Spinal cord (tissue), 10 donors: Measurements from ENCODE around the gene MRPS25. TPM values are rescaled to one million over a fixed set of nuclear protein-coding genes. Genes with fewer than 3 reads are reported as not detected.

Experiments
- DNase-seq, 6 donors: peaks; one replicate each; pipeline versions ENCODE4 v3.0.0 to v3.0.0-alpha.2; 2013 to 2015; ENCODE audit warnings: low spot score in 6 of 6, low read depth in 4 of 6
- H3K27ac ChIP-seq: one replicate; pipeline ENCODE4 v1.5.1; 2013; ENCODE audit warnings: low read depth, low read length, control low read depth
- H3K27me3 ChIP-seq: one replicate; pipeline ENCODE4 v1.6.1; 2013; ENCODE audit warnings: low read length; ENCODE audit not compliant: control insufficient read depth, insufficient read depth
- H3K36me3 ChIP-seq: one replicate; pipeline ENCODE4 v1.6.1; 2013; ENCODE audit warnings: low read length; ENCODE audit not compliant: control insufficient read depth, insufficient read depth
- H3K4me1 ChIP-seq: one replicate; pipeline ENCODE4 v1.6.1; 2013; ENCODE audit warnings: low read length; ENCODE audit not compliant: control insufficient read depth, insufficient read depth
- H3K4me3 ChIP-seq: one replicate; pipeline ENCODE4 v1.5.1; 2013; ENCODE audit warnings: low read depth, low read length, control low read depth
- H3K9me3 ChIP-seq: one replicate; pipeline ENCODE4 v1.6.1; 2013; ENCODE audit warnings: low read length; ENCODE audit not compliant: control insufficient read depth, insufficient read depth
- WGBS: methylation state at CpG from one replicate; pipeline ENCODE4 v1.1.5; 2013; ENCODE audit warnings: missing lambda C conversion rate; ENCODE audit not compliant: insufficient coverage; 5-methylcytosine and 5-hydroxymethylcytosine counted together
- long read RNA-seq, 4 donors: transcript quantifications; one replicate each; lab custom pipeline, GENCODE V29; 2026
- polyA plus RNA-seq, 2 donors: library from polyadenylated mRNA; unstranded; fragments of 120-200 nt; gene quantifications; one replicate each; pipeline ENCODE4 v1.2.1, GENCODE V29; 2013; ENCODE audit not compliant: insufficient read length in 2 of 2
- total RNA-seq, 2 donors: library from RNA; depleted of rRNA in 1 of 2; stranded (reverse); fragments of 120-200 nt in 1 of 2; fragments of >200 nt in 1 of 2; gene quantifications; one replicate each; pipeline versions ENCODE4 v1.2.3 to v1.2.4, GENCODE V29; 2013 to 2014
- donor health status: healthy.

Gene MRPS25
- total RNA-seq (10 to 100 TPM; 21.1 to 39.5 TPM), polyA plus RNA-seq (10 to 100 TPM; 79.4 to 97.4 TPM)
- long read RNA-seq, donor 1, full-length matches to known transcripts = 38 of 38 reads
- long read RNA-seq, donor 1, partial matches to known transcripts = 0 of 38 reads
- long read RNA-seq, donor 1, other reads (novel, unspliced or antisense) = 0 of 38 reads
- long read RNA-seq, donor 2, full-length matches to known transcripts = 11 of 11 reads
- long read RNA-seq, donor 2, partial matches to known transcripts = 0 of 11 reads
- long read RNA-seq, donor 2, other reads (novel, unspliced or antisense) = 0 of 11 reads
- long read RNA-seq, donor 3, full-length matches to known transcripts = 11 of 11 reads
- long read RNA-seq, donor 3, partial matches to known transcripts = 0 of 11 reads
- long read RNA-seq, donor 3, other reads (novel, unspliced or antisense) = 0 of 11 reads
- long read RNA-seq, donor 4, full-length matches to known transcripts = 33 of 38 reads
- long read RNA-seq, donor 4, partial matches to known transcripts = 5 of 38 reads
- long read RNA-seq, donor 4, other reads (novel, unspliced or antisense) = 0 of 38 reads

- peak within 1 kb of the TSS; percentile 17 for H3K27ac ChIP-seq
- peak; percentile 72 to 97 (median 82) for DNase-seq
- peak within 1 kb of the TSS; percentile 92 for H3K4me3 ChIP-seq
- 0% methylated on average over 66 of the region's 69 CpGs for WGBS
- H3K4me1 ChIP-seq = peaks cover 17% of the 10 kb centered on the region
- no peaks in the 10 kb centered on the region for H3K9me3 ChIP-seq
- no peaks in the 10 kb centered on the region for H3K27me3 ChIP-seq
- peaks cover 12% of the 10 kb centered on the region for H3K36me3 ChIP-seq
Measured at GRCh38 chr3:15064835-15065549, at the start of gene MRPS25. MRPS25 (minus strand) TSS chr3:15065315; CDS start chr3:15065194, 121 bp downstream.

GRCh38 chr3:15113884-15114283 is 48.8 kb upstream of the MRPS25 start:
- Histone ChIP-seq H3K9me3 (no peaks in the 10 kb centered on the region), H3K36me3 (no peaks in the 10 kb centered on the region), H3K27me3 (peaks cover 8% of the 10 kb centered on the region), H3K4me3 (no peak overlapping the region), H3K27ac (no peak overlapping the region), H3K4me1 (peaks cover 5% of the 10 kb centered on the region)
- WGBS = 100% methylated on average over 1 of the region's 3 CpGs
- DNase-seq = no peak

- whole genome bisulfite sequencing = 49% methylated on average over 3 of the region's 6 CpGs
- Histone ChIP-seq H3K9me3 (no peaks in the 10 kb centered on the region), H3K4me1 (peaks cover under 1% of the 10 kb centered on the region), H3K4me3 (no peak overlapping the region), H3K27ac (no peak overlapping the region), H3K36me3 (no peaks in the 10 kb centered on the region), H3K27me3 (peaks cover 4% of the 10 kb centered on the region)
- DNase-seq = no peak
Measured at GRCh38 chr3:15113471-15113870, 48.4 kb upstream of the MRPS25 start.

GRCh38 chr3:15112011-15112410 is 46.9 kb upstream of the MRPS25 start:
- WGBS = 100% methylated on average over 1 of the region's 3 CpGs
- H3K9me3 ChIP-seq = no peaks in the 10 kb centered on the region
- no peaks in the 10 kb centered on the region for H3K27me3 ChIP-seq
- H3K27ac ChIP-seq = no peak overlapping the region
- no peak overlapping the region for H3K4me3 ChIP-seq
- no peaks in the 10 kb centered on the region for H3K36me3 ChIP-seq
- peaks cover 6% of the 10 kb centered on the region for H3K4me1 ChIP-seq
- peak in 1 of 6 donors; percentile 58 for DNase-seq

GRCh38 chr3:15110206-15110605 is 45.1 kb upstream of the MRPS25 start:
- Histone ChIP-seq H3K36me3 (no peaks in the 10 kb centered on the region), H3K27ac (no peak overlapping the region), H3K4me3 (no peak overlapping the region), H3K9me3 (no peaks in the 10 kb centered on the region), H3K27me3 (no peaks in the 10 kb centered on the region), H3K4me1 (peaks cover 6% of the 10 kb centered on the region)
- no peak for DNase-seq
- WGBS = no CpG with 5 or more reads among the region's 4 CpGs

- WGBS = 83% methylated on average over 4 of the region's 4 CpGs
- Histone ChIP-seq H3K9me3 (no peaks in the 10 kb centered on the region), H3K4me3 (no peak overlapping the region), H3K4me1 (peaks cover 6% of the 10 kb centered on the region), H3K27me3 (no peaks in the 10 kb centered on the region), H3K36me3 (no peaks in the 10 kb centered on the region), H3K27ac (no peak overlapping the region)
- no peak for DNase-seq
Measured at GRCh38 chr3:15108869-15109268, 43.8 kb upstream of the MRPS25 start.

GRCh38 chr3:15108082-15108545 is 43.0 kb upstream of the MRPS25 start:
- Histone ChIP-seq H3K27ac (no peak overlapping the region), H3K9me3 (no peaks in the 10 kb centered on the region), H3K36me3 (no peaks in the 10 kb centered on the region), H3K4me1 (peaks cover 6% of the 10 kb centered on the region), H3K4me3 (no peak overlapping the region), H3K27me3 (no peaks in the 10 kb centered on the region)
- 24% methylated on average over 8 of the region's 11 CpGs for WGBS
- peak in 5 of 6 donors; percentile 50 to 87 (median 62) for DNase-seq

GRCh38 chr3:15107075-15107947 is 42.2 kb upstream of the MRPS25 start:
- H3K27me3 ChIP-seq = no peaks in the 10 kb centered on the region
- H3K4me3 ChIP-seq = no peak overlapping the region
- no peaks in the 10 kb centered on the region for H3K9me3 ChIP-seq
- H3K27ac ChIP-seq = no peak overlapping the region
- 88% methylated on average over 13 of the region's 16 CpGs for WGBS
- H3K36me3 ChIP-seq = no peaks in the 10 kb centered on the region
- H3K4me1 ChIP-seq = peaks cover 6% of the 10 kb centered on the region
- DNase-seq = no peak

GRCh38 chr3:15102836-15103235 is 37.7 kb upstream of the MRPS25 start:
- no peaks in the 10 kb centered on the region for H3K27me3 ChIP-seq
- peaks cover 7% of the 10 kb centered on the region for H3K4me1 ChIP-seq
- 68% methylated on average over 2 of the region's 3 CpGs for WGBS
- H3K4me3 ChIP-seq = no peak overlapping the region
- H3K36me3 ChIP-seq = no peaks in the 10 kb centered on the region
- no peak overlapping the region for H3K27ac ChIP-seq
- DNase-seq = peak in 1 of 6 donors; percentile 74
- H3K9me3 ChIP-seq = no peaks in the 10 kb centered on the region
